ENCODE results near the gene IKZF3. TPM values are rescaled to one million over a fixed set of nuclear protein-coding genes. Genes with fewer than 3 reads are reported as not detected.
"Not testable (repeated sequence)": the region's sequence is repeated elsewhere in the genome, so short reads cannot be mapped to it uniquely, and the experiment has no call there.

IKZF3 gene
- total and polyA plus RNA-seq, 9 donors, result 0.09 to 0.38 (median 0.18) TPM

DNA sequence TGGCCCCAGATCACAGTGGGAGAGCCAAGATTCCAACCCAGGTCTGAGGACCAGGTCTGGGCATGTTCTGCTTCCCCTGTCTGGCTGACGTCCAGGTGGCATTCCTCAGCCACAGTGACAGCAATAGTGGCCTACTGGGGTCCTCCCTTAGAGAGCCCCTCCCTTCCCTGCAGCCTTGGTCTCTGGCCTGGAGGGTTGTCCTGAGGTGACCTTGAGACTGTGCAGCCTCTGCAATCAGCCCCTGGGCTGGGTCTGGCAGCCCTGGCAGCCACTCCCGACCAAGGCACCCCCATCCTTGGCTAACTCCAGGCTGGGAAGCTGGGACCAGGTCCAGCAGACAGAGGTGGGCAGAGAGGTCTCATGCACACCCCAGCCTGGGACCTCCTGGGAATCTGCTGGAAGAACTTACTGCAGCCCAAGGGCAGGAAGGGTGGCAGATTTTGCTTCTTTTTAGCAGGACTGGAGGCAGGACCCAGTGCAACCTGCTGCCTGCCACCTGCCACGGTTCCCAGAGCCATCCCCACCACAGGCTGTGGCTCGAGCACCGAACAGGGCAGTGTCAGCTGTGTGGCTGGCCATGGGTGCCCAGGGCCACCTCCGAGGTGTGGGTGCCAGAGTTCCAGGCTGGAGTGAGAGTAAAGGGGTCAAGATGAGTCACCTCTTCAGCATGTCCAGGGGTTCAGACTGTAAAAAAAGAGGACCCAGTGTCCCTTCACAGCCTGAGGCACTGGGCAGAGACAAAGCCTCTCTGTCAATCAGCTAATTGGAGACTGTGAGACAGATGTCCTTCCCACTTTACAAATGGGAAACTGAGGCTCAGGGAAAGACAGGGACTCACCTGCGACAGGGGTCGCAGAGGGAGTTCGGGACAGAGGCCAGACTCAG lies 113.7 kb downstream of the IKZF3 start:
- Histone ChIP-seq H3K27ac (ENCODE audit: low read length) (no peak overlapping the region), H3K27me3 (ENCODE audit: control insufficient read depth, insufficient read depth, low read length) (peaks cover 11% of the 10 kb centered on the region), H3K4me1 (ENCODE audit: control insufficient read depth, insufficient read depth, low read length) (peaks cover 21% of the 10 kb centered on the region), H3K9me3 (replicated peaks; ENCODE audit: control insufficient read depth, low read depth, low read length) (no peaks in the 10 kb centered on the region), H3K4me3 (ENCODE audit: low read length) (no peak overlapping the region), H3K36me3 (ENCODE audit: control insufficient read depth, insufficient read depth, low read length) (no peaks in the 10 kb centered on the region)
- 64% methylated on average over 7 of the region's 9 CpGs for WGBS (ENCODE audit: insufficient coverage)
- no peak for DNase-seq

DNA sequence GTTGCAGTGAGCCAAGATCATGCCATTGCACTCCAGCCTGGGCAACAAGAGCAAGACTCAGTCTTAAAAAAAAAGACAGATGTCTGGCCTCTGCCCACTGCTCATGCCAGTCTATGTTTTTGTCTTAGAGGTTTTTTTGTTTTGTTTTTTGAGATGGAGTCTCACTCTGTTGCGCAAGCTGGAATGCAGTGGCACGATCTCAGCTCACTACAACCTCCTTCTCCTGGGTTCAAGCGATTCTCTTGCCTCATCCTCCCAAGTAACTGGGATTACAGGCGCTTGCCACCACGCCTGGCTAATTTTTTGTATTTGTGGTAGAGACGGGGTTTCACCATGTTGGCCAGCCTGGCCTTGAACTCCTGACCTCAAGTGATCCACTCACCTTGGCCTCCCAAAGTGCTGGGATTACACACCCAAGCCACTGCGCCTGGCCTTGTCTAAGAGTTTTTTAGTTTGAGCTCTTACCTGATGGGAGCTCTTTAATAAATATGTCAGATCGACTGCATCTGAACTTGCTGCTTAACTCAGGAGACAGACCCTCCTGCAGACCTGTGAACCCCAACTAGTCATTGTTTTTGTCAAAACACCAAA lies 115.6 kb downstream of the IKZF3 start:
- DNase-seq; H3K9me3 ChIP-seq (replicated peaks; ENCODE audit: control insufficient read depth, low read depth, low read length); H3K27ac ChIP-seq (ENCODE audit: low read length); H3K4me3 ChIP-seq (ENCODE audit: low read length); H3K36me3 ChIP-seq (ENCODE audit: control insufficient read depth, insufficient read depth, low read length): not testable (repeated sequence)
- no CpG with 5 or more reads among the region's 8 CpGs for WGBS (ENCODE audit: insufficient coverage)
- Histone ChIP-seq H3K27me3 (ENCODE audit: control insufficient read depth, insufficient read depth, low read length) (peaks cover 17% of the 10 kb centered on the region), H3K4me1 (ENCODE audit: control insufficient read depth, insufficient read depth, low read length) (peaks cover 13% of the 10 kb centered on the region)

DNA sequence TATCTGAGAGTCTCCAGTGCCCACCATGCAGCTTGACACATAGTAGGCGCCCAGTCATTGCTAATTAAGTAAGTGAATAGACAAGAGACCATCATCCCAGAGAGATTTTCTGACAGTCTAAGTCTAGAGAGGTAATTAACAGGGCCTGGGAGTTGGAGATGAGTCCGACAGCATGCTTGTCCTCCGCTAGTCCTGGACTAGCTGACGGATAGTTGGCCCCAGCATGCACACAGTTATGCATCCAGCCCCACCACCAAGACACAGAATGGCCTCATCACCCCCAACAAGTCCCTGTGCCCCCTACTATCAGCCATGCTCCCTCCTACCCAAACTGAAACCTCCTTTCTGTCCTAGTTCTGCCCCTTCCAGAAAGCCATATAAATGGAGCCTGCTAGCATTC lies 116.4 kb downstream of the IKZF3 start:
- Histone ChIP-seq H3K36me3 (ENCODE audit: control insufficient read depth, insufficient read depth, low read length) (no peaks in the 10 kb centered on the region), H3K4me3 (ENCODE audit: low read length) (no peak overlapping the region), H3K27me3 (ENCODE audit: control insufficient read depth, insufficient read depth, low read length) (peaks cover 25% of the 10 kb centered on the region), H3K4me1 (ENCODE audit: control insufficient read depth, insufficient read depth, low read length) (peaks cover 8% of the 10 kb centered on the region), H3K27ac (ENCODE audit: low read length) (no peak overlapping the region), H3K9me3 (replicated peaks; ENCODE audit: control insufficient read depth, low read depth, low read length) (no peaks in the 10 kb centered on the region)
- DNase-seq, result no peak
- WGBS (ENCODE audit: insufficient coverage), result 82% methylated on average over 3 of the region's 4 CpGs

DNA sequence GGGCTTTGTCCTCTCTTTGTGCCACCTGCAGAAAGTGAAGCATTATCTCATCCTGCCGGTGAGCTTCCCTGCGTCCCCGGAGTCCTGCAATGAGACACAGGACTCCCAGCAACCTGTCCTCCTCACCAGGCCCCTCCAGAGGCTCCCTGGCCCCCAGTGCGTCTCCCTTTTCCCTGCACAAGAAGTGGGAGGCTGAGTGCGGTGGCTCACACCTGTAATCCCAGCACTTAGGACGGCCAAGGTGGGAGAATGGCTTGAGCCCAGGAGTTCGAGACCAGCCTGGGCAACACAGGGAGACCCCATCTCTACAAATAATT lies 118.0 kb downstream of the IKZF3 start:
- 81% methylated on average over 4 of the region's 7 CpGs for WGBS (ENCODE audit: insufficient coverage)
- DNase-seq, result no peak
- Histone ChIP-seq H3K27me3 (ENCODE audit: control insufficient read depth, insufficient read depth, low read length) (peaks cover 40% of the 10 kb centered on the region), H3K4me3 (ENCODE audit: low read length) (no peak overlapping the region), H3K27ac (ENCODE audit: low read length) (no peak overlapping the region), H3K4me1 (ENCODE audit: control insufficient read depth, insufficient read depth, low read length) (no peaks in the 10 kb centered on the region), H3K9me3 (replicated peaks; ENCODE audit: control insufficient read depth, low read depth, low read length) (no peaks in the 10 kb centered on the region), H3K36me3 (ENCODE audit: control insufficient read depth, insufficient read depth, low read length) (no peaks in the 10 kb centered on the region)

DNA sequence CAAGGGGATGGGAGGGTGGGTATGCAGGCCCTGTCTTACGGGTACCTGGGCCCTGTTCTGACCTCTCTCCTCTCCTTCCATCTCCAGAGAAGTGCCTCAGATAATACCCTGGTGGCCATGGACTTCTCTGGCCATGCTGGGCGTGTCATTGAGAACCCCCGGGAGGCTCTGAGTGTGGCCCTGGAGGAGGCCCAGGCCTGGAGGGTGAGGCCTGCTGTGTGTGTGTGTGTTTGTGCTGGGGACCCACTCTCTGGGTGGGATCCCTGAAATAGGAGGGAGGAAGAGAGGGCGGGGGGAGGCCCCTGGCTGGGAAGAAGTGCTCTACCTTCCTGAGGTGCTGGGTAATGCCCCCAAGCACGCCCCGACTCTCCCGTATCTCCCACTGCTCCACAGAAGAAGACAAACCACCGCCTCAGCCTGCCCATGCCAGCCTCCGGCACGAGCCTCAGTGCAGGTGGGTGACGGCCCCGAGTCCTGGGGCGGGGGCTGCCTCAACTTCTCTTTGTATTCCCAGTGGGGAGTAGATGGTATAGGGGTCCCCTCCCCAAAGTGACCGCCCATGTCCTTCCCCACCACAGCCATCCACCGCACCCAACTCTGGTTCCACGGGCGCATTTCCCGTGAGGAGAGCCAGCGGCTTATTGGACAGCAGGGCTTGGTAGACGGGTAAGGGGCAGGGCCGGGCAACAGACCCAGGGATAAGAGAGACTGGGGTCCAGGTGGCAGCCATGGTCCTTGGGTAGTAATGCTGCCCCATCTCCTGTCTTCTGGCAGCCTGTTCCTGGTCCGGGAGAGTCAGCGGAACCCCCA lies 118.6 kb downstream of the IKZF3 start:
- no peaks in the 10 kb centered on the region for H3K4me1 ChIP-seq (ENCODE audit: control insufficient read depth, insufficient read depth, low read length)
- no peak overlapping the region for H3K4me3 ChIP-seq (ENCODE audit: low read length)
- H3K27me3 ChIP-seq (ENCODE audit: control insufficient read depth, insufficient read depth, low read length), result peaks cover 41% of the 10 kb centered on the region
- H3K9me3 ChIP-seq (replicated peaks; ENCODE audit: control insufficient read depth, low read depth, low read length), result no peaks in the 10 kb centered on the region
- no peaks in the 10 kb centered on the region for H3K36me3 ChIP-seq (ENCODE audit: control insufficient read depth, insufficient read depth, low read length)
- H3K27ac ChIP-seq (ENCODE audit: low read length), result no peak overlapping the region
- no peak for DNase-seq
- 85% methylated on average over 9 of the region's 23 CpGs for WGBS (ENCODE audit: insufficient coverage)

DNA sequence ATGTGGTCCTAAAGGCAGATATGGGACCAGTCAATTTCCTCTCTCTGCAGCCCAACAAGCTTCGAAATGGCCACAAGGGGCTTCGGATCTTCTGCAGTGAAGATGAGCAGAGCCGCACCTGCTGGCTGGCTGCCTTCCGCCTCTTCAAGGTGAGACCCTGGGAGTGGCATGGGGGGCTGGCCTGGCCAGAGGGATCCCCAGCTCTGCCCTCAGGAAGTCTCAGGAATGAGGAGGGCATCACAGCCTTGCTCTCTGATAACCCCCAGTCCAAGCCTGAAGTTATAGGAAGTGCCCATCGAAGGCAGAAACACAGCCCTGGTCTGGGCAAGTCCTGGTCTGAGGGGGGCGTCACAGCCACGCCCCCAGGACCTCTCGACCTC lies 119.3 kb downstream of the IKZF3 start:
- DNase-seq, result no peak
- Histone ChIP-seq H3K27ac (ENCODE audit: low read length) (no peak overlapping the region), H3K4me1 (ENCODE audit: control insufficient read depth, insufficient read depth, low read length) (peaks cover 7% of the 10 kb centered on the region), H3K36me3 (ENCODE audit: control insufficient read depth, insufficient read depth, low read length) (no peaks in the 10 kb centered on the region), H3K9me3 (replicated peaks; ENCODE audit: control insufficient read depth, low read depth, low read length) (no peaks in the 10 kb centered on the region), H3K4me3 (ENCODE audit: low read length) (no peak overlapping the region), H3K27me3 (ENCODE audit: control insufficient read depth, insufficient read depth, low read length) (peaks cover 48% of the 10 kb centered on the region)
- WGBS (ENCODE audit: insufficient coverage), result 75% methylated on average over 7 of the region's 8 CpGs

DNA sequence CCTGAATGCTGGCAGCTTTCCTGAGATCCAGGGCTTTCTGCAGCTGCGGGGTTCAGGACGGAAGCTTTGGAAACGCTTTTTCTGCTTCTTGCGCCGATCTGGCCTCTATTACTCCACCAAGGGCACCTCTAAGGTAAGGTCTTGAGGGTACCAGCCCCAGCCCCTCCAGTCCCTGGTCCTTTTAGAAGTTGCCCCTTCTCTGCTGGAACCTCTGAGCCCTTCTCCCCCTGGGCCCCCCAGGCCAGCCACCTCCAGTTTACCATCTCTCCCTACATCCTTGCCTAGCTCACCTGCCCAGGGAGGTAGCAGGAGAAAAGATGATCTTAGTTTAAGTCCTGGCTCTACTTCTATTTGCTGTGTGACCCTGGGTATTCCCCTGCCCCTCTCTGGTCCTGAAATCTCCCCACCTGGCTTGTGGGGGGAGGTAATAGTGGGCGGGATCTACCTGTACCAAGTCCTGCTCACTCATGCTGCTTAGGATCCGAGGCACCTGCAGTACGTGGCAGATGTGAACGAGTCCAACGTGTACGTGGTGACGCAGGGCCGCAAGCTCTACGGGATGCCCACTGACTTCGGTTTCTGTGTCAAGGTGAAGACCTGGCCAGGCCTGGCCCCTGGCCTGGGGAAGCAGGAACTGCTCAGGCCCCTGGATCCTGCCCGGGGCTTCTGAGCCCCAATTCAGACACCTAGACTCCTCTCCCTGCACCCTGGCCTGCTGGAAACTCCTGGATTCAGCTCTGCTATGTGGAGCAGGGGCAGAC lies 119.9 kb downstream of the IKZF3 start:
- H3K4me1 ChIP-seq (ENCODE audit: control insufficient read depth, insufficient read depth, low read length), result peaks cover 13% of the 10 kb centered on the region
- H3K9me3 ChIP-seq (replicated peaks; ENCODE audit: control insufficient read depth, low read depth, low read length), result no peaks in the 10 kb centered on the region
- H3K4me3 ChIP-seq (ENCODE audit: low read length), result no peak overlapping the region
- no peaks in the 10 kb centered on the region for H3K36me3 ChIP-seq (ENCODE audit: control insufficient read depth, insufficient read depth, low read length)
- no peak for DNase-seq
- peaks cover 54% of the 10 kb centered on the region for H3K27me3 ChIP-seq (ENCODE audit: control insufficient read depth, insufficient read depth, low read length)
- H3K27ac ChIP-seq (ENCODE audit: low read length), result no peak overlapping the region
- WGBS (ENCODE audit: insufficient coverage), result 70% methylated on average over 12 of the region's 16 CpGs

DNA sequence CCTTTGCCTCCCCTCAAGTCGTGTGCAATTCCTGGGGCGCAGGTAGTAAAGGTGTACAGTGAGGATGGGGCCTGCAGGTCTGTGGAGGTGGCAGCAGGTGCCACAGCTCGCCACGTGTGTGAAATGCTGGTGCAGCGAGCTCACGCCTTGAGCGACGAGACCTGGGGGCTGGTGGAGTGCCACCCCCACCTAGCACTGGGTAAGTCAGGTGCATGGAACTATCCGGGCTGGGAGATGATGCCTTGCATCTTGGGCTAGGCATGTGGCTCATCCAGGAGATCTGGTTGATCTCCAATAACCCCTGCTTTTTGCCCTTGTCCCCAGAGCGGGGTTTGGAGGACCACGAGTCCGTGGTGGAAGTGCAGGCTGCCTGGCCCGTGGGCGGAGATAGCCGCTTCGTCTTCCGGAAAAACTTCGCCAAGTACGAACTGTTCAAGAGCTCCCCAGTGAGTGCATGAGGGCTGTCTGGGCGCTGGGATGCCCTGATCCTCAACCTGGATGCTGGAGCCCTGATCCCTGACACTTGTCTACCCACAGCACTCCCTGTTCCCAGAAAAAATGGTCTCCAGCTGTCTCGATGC lies 121.2 kb downstream of the IKZF3 start:
- Histone ChIP-seq H3K36me3 (ENCODE audit: control insufficient read depth, insufficient read depth, low read length) (no peaks in the 10 kb centered on the region), H3K4me3 (ENCODE audit: low read length) (no peak overlapping the region), H3K4me1 (ENCODE audit: control insufficient read depth, insufficient read depth, low read length) (peaks cover 24% of the 10 kb centered on the region), H3K27me3 (ENCODE audit: control insufficient read depth, insufficient read depth, low read length) (peaks cover 65% of the 10 kb centered on the region), H3K27ac (ENCODE audit: low read length) (no peak overlapping the region), H3K9me3 (replicated peaks; ENCODE audit: control insufficient read depth, low read depth, low read length) (no peaks in the 10 kb centered on the region)
- 78% methylated on average over 19 of the region's 21 CpGs for WGBS (ENCODE audit: insufficient coverage)
- no peak for DNase-seq

DNA sequence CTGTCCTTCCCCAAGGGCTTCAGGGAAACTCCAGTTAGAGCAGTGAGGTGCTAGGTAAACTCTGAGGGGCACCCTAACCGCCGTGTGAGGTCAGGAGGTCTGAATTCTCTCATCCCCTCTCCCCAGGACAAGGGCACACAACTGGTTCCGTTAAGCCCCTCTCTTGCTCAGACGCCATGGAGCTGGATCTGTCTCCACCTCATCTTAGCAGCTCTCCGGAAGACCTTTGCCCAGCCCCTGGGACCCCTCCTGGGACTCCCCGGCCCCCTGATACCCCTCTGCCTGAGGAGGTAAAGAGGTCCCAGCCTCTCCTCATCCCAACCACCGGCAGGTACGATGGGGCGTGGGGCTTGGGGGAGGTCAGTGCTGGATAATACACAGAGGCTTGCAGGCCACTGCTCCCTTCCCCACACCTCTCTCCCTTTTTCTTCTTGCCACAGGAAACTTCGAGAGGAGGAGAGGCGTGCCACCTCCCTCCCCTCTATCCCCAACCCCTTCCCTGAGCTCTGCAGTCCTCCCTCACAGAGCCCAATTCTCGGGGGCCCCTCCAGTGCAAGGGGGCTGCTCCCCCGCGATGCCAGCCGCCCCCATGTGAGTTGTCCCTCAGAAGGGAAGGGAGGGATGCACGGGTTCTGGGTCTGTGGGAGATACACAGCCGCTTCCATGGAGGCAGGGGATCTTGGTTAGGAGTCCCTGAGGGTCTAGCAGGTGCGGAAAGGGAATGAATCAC lies 121.8 kb downstream of the IKZF3 start:
- WGBS (ENCODE audit: insufficient coverage), result 70% methylated on average over 8 of the region's 18 CpGs
- Histone ChIP-seq H3K4me3 (ENCODE audit: low read length) (no peak overlapping the region), H3K36me3 (ENCODE audit: control insufficient read depth, insufficient read depth, low read length) (no peaks in the 10 kb centered on the region), H3K27me3 (ENCODE audit: control insufficient read depth, insufficient read depth, low read length) (peaks cover 69% of the 10 kb centered on the region), H3K4me1 (ENCODE audit: control insufficient read depth, insufficient read depth, low read length) (peaks cover 30% of the 10 kb centered on the region), H3K9me3 (replicated peaks; ENCODE audit: control insufficient read depth, low read depth, low read length) (no peaks in the 10 kb centered on the region), H3K27ac (ENCODE audit: low read length) (no peak overlapping the region)
- no peak for DNase-seq
